GM12801 (cell line): ENCODE measurements around the gene NAT10.

Source experiments
- CTCF ChIP-seq: IDR thresholded peaks from one replicate; pipeline ENCODE4 v1.5.1; 2011; ENCODE audit warnings: control low read depth; ENCODE audit not compliant: insufficient read length; ENCODE audit errors: extremely low read depth

The NAT10 gene

GRCh38 chr11:34114471-34114870, 9.0 kb downstream of the NAT10 start:
- TF ChIP-seq CTCF = no peak

- TF ChIP-seq CTCF = no peak
These were observed 15.2 kb downstream of the NAT10 start for GRCh38 chr11:34120651-34121050.

- TF ChIP-seq CTCF = no peak
These were observed 19.6 kb downstream of the NAT10 start for GRCh38 chr11:34124885-34125668.

GRCh38 chr11:34126959-34127848, 21.8 kb downstream of the NAT10 start:
- TF ChIP-seq CTCF = no peak

GRCh38 chr11:34128824-34129223, 23.4 kb downstream of the NAT10 start:
- no peak for TF ChIP-seq CTCF

GRCh38 chr11:34132261-34132965, 27.0 kb downstream of the NAT10 start:
- no peak for TF ChIP-seq CTCF

- no peak for TF ChIP-seq CTCF
These were observed 29.3 kb downstream of the NAT10 start for GRCh38 chr11:34134765-34135164.
